GM18520 (cell line): ENCODE results near the gene CADM2.

Source experiments
- ATAC-seq: cut with Tn5 transposase; IDR thresholded peaks from one replicate; pipeline ENCODE4 v1.9.1; 2021; ENCODE audit not compliant: unreplicated experiment

The CADM2 gene

DNA sequence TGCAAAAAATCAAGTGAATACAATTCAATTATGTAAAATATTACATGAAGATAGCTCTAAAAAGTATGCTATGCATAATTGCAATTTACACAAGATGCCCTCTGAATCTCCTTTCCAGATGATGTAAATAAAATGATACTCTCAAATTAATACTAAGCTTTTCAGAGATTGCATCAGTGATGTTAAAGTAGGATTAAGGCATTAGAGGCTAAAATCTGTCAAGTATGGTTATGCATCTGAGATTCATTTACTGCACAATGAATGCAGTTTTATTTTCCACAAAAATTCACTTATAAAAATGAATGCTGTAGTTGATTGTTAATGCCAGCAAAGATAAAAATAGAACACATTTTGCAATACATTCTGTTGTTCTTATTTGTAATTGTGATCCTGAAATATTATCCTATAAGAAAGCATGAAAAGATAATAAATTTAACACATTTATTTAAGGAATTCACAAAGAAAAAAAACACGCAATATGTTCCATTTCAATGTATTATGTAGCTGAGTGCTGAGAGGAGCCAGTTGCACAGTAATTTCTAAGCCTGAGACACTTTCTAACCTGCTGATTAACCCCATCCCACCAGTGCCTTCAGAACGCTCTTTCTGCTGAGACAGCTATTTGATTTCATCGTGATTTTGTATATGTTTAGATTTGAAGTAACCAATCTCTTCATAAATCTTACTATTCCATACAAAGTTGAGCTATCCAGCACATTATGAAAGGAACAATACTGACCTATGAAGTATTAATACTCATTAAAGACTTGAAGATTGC is 224.4 kb downstream of the CADM2 start:
- no peak for ATAC-seq

DNA sequence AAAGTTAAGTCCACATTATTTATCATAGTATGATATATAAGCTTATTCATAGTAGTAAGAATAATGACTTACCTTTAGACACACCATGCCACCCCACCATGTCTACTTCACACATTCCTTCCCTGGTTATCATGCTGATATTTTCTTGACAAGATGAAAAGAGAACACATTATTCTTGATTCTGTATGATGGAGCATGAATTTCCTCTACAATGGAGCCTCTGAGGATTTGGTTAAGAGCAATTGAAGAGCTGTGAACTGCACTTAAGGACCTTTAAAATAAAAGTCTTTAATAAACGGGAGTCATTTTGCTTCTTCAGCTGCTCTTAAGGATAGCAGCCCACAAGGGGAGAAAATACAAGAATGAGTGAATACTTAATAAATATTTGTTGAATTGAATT is 226.7 kb downstream of the CADM2 start:
- no peak for ATAC-seq

DNA sequence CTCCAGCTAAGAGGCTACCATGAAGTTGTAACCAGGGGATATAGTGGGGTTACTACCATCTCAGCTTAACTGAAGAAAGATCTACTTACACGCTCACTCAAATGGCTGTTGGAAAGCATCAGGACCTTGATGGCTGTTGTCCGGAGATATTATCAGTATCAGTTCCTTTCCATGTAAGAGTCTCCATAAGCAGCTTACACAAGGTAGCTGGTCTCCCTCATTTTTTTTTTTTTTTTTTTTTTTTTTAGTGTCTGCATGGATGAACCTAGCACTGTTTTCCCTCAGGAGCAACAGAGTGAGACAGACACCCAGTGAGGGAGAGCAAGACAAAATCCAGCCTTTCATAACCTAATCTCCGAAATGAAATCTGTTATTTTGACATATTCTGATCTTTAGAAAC is 230.9 kb downstream of the CADM2 start:
- ATAC-seq, result no peak

DNA sequence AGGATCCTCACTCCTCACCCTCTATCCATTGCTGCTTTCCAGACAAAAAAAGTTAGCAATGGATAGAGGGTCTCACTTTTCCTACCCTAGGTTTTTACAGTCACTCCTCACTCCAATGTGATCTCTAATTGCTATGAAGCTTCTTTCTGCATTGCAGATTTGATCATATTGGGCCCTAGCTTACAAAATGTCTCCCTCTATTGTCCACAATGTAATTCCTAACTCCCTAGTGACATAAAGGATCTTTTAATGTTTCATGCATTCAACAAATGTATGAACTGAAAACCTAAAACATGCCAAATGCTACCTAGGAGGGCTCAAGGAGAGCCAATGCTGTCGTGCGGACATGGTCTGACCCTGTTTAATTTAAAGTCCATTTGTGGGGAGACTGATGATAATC is 234.8 kb downstream of the CADM2 start:
- no peak for ATAC-seq

DNA sequence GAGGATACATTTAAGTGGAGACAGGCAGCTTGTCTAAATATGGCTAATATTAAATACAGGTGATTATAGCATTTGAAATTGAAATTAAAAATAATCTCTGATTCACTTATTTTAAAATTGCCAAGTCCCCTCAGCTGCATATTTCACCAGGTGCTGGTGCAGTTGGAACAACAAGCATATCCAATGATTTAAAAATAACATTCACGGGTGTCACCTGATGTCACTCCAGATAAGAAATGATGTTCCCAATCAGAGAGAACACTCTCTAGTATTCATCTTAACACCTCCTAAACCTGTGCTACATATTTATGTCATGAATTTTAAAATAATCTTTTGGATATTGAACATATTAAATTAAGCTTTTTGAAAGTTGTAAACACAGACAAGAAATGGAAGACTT is 249.9 kb downstream of the CADM2 start:
- ATAC-seq, result no peak

DNA sequence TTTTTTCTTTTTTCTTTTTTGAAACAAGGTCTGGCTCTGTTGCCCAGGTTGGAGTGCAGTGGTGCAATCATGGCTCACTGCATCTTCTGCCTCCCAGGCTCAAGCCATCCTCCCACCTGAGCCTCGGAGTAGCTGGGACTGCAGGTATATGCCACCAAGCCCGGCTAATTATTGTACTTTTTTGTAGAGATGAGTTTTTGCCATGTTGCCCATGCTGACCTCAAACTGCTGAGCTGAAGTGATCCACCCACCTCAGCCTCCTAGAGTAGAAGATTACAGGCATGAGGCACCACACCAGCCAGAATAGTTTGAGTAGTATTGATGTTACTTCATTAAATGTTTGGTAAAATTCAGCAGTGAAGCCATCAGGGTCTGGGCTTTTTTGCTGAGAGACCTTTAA is 251.8 kb downstream of the CADM2 start:
- no peak for ATAC-seq

DNA sequence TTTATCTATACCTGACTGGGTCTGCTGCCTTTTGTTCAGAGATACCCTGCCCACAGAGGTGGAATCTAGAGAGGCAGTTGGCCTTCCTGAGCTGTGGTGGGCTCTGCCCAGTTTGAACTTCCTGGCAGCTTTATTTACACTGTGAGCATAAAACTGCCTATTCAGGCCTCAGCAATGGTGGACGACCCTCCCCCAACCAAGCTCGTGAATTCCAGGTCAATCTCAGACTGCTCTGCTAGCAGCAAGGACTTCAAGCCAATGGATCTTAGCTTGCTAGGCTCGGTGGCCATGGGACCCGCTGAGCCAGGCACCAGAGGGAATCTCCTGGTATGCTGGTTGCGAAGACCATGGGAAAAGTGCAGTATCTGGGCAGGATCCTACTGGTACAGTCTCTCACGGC is 270.2 kb downstream of the CADM2 start:
- ATAC-seq, result no peak

DNA sequence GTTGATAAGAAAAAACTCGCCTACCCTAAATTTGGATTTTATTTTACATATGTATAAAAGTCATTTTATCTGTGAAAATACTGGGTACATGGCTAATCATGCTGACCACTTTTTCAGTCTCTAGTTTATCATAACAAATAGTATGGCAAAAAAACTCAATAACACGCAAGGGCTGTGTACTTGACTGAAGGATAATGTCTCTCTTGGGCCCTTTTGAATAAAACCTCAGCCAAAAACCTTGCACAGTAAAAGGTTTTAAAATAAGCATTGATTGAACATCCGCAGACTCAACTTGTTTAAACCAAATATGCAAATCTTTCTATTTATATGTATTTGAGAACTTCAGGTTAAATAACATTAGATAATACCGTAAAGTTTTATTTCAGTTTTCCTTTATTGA is 285.3 kb downstream of the CADM2 start:
- no peak for ATAC-seq

DNA sequence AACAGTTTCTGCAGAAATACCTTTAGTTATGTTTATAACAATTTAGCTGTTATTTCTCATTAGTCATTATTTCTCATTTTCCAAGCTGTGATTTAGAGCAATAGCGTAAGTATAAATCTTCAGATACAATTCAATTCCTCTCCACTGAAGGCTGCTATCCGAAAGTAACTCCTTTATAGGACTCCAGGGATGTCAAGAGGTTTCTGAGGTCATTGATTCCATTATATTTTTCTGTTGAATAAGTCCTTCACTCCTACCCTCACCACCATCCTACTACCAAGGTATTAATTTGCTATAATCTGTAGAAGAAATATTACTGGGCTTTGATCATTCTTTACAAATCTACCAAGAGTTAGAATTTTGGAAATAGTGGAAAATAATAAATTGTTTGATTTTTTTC is 285.7 kb downstream of the CADM2 start:
- ATAC-seq, result no peak

DNA sequence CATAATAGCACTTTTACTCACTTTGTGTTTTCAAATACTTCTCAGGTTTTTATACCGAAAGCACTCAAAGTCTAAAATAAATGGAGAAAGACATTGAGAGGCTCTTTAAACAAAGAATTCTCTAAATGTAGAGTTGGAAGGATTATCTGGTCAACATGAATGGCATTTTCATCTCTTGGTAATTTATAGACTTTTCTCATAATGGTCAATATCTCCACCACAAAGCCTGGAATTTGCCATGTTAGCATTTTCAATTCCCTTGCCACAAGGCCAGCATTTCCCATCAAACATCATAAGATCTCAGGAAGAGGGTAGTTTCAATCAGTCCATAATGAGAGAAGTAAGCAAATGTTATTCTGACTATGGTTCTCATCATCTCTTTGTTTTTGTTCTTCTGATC is 293.0 kb downstream of the CADM2 start:
- ATAC-seq, result no peak

DNA sequence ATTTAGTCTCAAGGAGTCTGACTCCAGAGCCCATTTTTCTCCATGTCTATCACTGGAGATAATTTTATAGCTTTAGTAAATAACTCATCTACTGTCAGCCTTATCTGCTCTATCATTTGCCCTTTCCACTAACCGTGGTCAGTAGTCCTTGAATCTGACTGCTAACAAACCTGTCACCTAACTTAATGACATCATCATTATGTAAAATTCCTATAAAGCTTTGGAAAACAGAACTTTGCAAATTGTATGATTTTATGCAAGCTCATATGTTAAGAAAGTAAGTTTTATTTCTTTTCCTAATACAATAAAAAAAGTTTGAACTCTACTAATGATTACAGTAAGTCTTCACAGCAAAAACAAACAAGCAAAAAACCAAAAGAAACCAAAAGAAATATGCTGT is 293.9 kb downstream of the CADM2 start:
- no peak for ATAC-seq

DNA sequence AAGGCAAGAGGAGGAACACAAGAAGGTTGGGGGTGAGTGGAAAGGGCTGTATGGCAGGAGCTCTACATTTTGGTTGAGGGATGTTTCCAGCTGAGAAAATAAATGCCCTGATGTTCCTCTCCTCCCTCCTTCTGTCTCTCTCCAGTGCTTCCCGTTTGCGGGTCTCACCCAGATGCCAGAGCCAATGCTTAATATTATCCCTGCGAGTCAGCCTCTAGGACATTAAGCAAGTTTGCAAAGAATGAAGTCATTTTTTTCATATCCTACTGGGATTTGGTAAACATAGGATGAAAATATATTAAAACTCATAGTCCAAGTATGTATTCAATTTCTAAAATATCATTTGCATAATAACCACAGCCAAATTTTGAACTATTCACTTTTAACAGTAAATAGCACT is 295.9 kb downstream of the CADM2 start:
- no peak for ATAC-seq

DNA sequence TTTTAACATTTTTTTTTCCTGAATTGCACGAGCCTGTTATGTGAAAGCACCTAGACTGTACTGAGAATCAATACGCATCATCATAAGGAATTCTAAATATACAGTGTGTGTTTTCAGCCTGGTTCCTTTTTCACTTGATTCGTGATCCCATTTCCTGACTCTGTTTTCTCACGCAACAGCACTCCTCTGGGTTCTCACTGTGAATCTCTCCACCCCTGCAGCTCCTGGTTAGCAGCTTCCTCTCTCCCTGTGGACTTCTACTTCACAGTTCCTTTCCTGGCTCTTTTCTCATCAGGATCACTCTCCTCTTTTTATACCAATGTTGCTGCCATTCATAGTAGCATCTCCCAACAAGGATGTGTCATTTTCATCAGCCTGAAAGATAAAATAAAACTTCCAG is 297.2 kb downstream of the CADM2 start:
- ATAC-seq, result no peak

DNA sequence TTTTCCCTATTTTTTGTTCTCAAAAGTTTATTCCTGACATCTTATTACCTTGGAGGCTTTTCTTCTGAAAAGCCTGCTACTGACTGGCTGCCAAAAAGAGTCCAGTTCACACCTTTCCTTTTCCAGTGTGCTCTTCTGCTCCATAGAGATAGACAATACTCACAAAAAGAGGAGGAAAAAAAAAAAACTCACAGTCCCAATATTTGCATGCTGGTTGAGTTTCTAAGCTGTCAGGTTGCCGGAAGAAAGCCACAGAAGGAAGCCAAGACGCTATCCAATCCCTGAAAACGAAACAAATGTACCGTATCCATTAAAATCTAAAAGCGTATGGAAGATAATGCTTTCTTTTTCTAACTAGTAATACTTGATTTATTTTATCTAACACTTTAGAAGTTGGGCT is 299.5 kb downstream of the CADM2 start:
- ATAC-seq, result no peak

DNA sequence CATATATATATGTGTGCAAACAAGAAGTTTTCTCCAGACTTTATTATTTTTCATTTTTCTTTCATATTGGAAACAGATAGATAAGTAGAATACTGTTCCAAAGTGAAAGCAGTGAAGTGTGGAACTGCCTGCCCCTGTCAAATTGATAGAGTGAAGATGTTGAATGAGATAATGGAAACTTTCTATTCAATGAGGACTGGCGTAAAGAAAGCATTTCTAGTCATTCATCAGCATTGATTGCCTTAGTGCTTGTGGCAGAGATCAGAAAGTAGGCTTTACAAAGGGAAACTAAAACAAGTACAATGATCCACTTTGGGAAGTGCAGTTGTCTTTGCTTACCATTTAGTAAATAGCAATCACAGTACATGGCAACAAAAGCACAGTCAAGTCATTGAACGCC is 300.0 kb downstream of the CADM2 start:
- no peak for ATAC-seq

DNA sequence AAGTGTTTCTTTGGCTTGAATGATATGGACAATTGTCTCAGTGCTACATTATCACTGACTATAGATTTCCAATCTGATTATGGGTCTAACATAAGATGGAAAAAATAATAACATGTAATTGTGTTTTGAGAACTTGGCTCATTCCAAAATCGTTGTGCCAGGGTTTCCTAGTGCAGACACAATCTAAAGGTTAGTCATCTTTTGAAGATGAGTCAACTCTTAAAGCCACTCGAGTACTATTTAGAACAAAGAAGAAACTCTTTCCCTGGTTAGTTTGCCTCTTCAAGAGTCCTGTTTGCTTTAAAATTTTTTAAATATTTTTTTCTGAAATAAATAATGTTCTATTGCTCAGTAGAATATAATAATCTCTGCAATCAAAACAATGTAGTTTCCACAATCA is 301.0 kb downstream of the CADM2 start:
- no peak for ATAC-seq

DNA sequence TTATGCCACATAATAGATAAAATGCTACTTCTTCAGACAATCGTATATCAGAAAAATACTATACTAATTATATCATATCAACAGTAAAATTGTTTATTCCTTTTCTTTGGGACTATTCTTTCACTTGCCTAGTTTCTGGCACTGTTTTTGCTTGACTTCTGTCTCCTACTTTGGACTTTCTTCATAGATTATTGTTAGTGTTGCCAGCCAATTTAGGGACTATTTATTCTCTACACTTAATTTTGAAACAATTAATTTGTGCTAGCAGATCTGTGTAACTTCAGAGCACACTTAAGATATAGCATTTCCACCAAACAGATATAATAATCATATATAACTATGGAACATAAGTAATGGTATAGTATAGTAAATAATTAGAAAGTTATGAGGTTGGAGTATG is 305.6 kb downstream of the CADM2 start:
- no peak for ATAC-seq

DNA sequence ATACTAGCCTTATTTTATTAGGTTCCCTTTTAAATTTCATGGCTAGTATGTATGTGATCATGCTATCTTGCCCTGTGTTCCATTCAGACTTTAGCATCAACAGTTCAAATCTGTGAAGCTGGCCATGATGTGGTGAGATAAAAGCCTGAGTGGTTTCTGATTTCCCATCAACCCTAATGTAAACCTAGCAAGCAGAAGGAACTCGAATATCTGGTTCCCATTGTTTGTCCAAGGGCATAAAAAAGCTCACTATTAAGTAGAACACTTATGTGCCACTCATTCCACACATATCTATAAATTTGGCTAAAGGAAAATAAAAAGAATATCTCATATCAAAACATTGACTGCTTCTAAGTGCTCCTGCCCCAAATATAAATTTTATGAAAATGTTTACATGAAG is 311.7 kb downstream of the CADM2 start:
- ATAC-seq, result no peak

DNA sequence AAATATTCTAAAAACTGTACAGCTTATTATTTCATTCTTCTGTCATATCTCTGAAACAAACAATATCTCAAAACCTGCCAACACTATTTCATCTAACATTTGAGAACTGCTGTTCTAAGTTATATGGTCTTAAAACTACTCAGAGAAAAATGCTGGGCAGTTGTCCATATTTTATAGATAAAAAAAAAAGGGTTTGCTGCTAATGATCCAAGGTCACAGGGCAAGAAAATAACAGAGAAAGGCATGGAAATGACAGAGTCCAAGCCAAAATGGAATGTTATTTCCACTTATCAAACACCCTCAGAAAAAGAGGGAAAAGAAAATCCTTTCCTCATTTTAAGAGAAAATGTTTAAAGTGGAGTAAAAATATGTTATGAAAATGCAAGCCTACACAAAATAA is 313.1 kb downstream of the CADM2 start:
- ATAC-seq, result no peak

DNA sequence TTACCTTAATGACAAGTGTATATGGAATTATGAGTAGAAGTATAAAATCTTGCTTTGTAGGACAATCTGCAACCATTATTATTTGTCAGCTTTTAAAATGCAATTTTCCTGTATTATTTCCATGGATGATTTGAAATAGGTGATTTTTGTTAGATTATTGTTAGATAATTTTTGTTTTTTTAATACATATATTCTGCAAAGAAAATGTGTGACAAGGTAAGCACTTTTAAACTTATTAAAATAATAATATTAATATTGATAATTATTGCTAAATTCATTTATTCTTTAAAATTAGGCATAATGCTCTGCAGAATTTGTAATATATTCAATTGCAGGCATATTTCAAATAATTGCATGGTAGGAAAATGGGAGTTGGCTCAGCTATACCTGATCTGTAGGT is 329.5 kb downstream of the CADM2 start:
- no peak for ATAC-seq

DNA sequence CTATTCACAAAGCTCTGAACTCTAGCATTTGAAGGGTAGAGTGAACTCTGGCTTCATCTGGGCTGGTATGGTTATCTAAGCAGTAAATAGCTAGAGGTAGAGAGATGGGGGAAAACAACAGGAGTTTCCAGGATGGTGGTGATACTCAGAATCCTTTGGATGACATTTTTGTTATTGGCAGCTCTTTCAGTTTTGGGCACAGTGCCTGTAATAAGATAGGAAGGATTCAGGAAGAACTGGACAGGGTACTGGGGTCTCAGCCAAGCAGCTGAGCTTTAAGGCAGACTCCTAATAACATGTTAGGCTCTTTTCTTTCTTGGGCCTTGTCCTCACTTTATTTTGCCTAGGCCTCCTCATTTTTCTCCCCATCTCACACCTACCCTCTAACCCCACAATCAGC is 338.5 kb downstream of the CADM2 start:
- no peak for ATAC-seq

DNA sequence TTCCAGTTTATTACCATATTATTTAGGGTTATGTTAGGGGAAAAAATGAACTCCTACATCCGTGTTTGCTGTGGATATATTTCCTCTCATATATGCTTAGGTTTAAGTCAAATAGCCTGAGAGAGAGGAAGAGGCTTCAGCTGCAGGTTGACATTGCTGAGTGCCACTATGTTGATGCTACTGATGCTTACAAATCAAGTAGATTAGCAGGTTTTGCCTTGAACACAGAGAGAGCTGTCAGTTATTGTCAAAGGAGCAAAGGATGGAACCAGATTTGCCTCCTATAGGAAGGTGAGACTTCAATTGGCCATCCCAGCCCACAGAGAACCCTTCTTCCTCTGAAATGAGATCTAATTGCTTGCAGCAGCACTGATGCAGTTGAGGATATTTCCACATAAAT is 339.2 kb downstream of the CADM2 start:
- no peak for ATAC-seq

DNA sequence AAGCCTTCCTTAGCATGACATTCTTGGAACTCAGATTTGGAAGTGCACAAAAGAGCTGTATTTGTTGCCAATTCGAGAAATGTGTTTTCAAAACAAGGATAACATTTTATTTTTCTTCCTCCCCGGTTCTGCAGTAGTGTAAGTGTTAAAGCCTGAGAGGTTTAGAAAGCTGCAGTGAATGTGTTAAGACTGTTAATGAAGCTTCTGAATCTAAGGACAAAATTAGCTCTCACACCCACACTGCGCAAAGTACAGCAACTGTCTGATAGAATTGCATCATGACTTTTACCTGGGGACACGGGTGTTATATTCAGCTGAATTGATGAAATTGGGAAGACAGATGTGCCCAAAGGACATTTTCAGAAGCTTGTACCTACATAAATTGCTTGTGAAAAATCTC is 344.4 kb downstream of the CADM2 start:
- no peak for ATAC-seq
